ENCODE measurements around the gene OR10AD1.

- no peak for TF ChIP-seq CTCF (IDR thresholded peaks at IDR 0.05)
- no peak for TF ChIP-seq POLR2A (IDR thresholded peaks at IDR 0.05)
Observed at GRCh38 chr12:48221645-48222044, 18.6 kb upstream of the OR10AD1 start.

Data from thyroid gland (tissue), 4 donors.